Adrenal gland (tissue), 5 donors: ENCODE data around the gene AWAT2.

ENCODE experiments used
- POLR2A ChIP-seq, 2 donors: fragments of 450-650 bp; IDR thresholded peaks; one replicate each; pipeline ENCODE4 v1.6.1; 2017; ENCODE audit warnings: antibody characterized with exemption in 2 of 2, mild to moderate bottlenecking in 2 of 2, moderate library complexity in 1 of 2
- TF ChIP-seq, protein P1 (sequence below), 6 experiments: fragments of 450-650 bp in 4 of 6; fragments of 200-600 bp in 2 of 6; sonication (generic) in 1 of 6; IDR thresholded peaks; 1 replicate in 5 of 6; 2 replicates in 1 of 6; pipeline versions ENCODE4 v1.5.1 to v1.8.0; 2016 to 2021; ENCODE audit warnings: antibody characterized with exemption in 6 of 6, mild to moderate bottlenecking in 2 of 6, moderate library complexity in 1 of 6
- donor health status: DM: no; HTN: no; CAD: no.

DNA sequence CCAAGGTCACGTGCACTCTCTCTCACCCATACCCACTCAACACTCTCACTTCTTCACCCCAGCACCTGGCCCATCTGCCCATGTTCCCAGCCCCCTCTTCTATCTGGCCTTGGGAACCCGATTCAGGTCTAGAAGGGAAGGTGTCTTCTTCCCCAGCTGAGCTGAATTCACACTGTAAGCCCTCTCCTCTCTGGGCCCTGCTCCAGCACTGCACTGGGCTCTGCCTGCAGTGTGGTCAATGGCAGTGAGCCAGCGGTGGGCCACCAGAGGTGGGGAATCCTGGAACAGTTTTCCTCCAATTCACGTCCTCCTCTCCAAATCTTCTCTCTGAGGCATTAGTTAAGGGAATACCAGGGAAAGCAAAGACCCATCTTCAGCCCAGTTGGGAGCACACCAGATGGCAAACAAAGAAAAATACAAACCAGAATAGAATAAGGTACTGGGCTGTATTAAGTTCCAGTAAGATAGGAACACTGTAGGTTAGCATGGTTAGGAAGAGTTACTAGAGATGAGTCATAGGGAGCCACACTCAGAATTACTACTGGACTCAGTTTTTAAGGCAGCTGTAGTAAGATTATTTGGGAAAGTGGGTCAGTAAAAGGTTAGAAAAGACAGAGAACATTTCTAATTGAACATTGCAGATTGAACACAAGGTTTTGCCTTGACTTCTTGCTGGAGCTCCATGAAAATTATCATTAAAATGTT is 5.0 kb downstream of the AWAT2 start:
- TF ChIP-seq, protein P1, sequence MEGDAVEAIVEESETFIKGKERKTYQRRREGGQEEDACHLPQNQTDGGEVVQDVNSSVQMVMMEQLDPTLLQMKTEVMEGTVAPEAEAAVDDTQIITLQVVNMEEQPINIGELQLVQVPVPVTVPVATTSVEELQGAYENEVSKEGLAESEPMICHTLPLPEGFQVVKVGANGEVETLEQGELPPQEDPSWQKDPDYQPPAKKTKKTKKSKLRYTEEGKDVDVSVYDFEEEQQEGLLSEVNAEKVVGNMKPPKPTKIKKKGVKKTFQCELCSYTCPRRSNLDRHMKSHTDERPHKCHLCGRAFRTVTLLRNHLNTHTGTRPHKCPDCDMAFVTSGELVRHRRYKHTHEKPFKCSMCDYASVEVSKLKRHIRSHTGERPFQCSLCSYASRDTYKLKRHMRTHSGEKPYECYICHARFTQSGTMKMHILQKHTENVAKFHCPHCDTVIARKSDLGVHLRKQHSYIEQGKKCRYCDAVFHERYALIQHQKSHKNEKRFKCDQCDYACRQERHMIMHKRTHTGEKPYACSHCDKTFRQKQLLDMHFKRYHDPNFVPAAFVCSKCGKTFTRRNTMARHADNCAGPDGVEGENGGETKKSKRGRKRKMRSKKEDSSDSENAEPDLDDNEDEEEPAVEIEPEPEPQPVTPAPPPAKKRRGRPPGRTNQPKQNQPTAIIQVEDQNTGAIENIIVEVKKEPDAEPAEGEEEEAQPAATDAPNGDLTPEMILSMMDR (IDR thresholded peaks at IDR 0.05), result no peak
- no peak for TF ChIP-seq POLR2A (IDR thresholded peaks at IDR 0.05)
